HepG2 (cell line): ENCODE data around the gene RASGRF1. TPM values are rescaled to one million over a fixed set of nuclear protein-coding genes. Genes with fewer than 3 reads are reported as not detected.

ENCODE experiments used
- ATAC-seq: fragments of 200-7000 bp; cut with Tn5 transposase; 3 replicates; pipeline ENCODE4 v1.9.1; 2020; ENCODE audit warnings: mild to moderate bottlenecking, moderate library complexity
- BruUV-seq: library from RNA; stranded (reverse); fragments of 400-500 nt; replicated peaks from 2 replicates; lab custom pipeline; 2021; lab: Mats Ljungman, UMichigan
- CTCF ChIA-PET: fragments of 300-600 bp; formaldehyde crosslinking; extraction: SDS; loops from one replicate; lab custom pipeline; 2021; ENCODE audit warnings: low total read pairs, inconsistent platforms, low intra/inter-chr PET ratio; lab: Yijun Ruan, JAX
- POLR2A ChIA-PET: fragments of 350-600 bp; sonication (Branson Sonifier 250); formaldehyde crosslinking; loops from one replicate; lab custom pipeline; 2020; ENCODE audit warnings: antibody characterized with exemption, inconsistent platforms; lab: Yijun Ruan, JAX
- DNase-seq: peaks from one replicate; pipeline ENCODE4 v3.0.0-alpha.2; 2015; ENCODE audit warnings: low spot score
- FAIRE-seq: peaks from 3 replicates; lab custom pipeline; 2011; peaks lifted over from hg19 to GRCh38; lab: Jason Lieb, UNC
- H2AFZ ChIP-seq: one replicate; pipeline ENCODE4 v1.6.1; 2011; ENCODE audit warnings: low read length, inconsistent platforms
- H3K27ac ChIP-seq: fragments of 300-600 bp; 3 replicates; pipeline ENCODE4 v1.8.0; 2011; ENCODE audit warnings: mixed run types, mild to moderate bottlenecking, mixed read lengths, low read length, inconsistent platforms; ENCODE audit not compliant: insufficient read depth; ENCODE audit errors: extremely low read length
- H3K27me3 ChIP-seq, 2 experiments: fragments of 200-600 bp in 1 of 2; 2 replicates in 1 of 2; 3 replicates in 1 of 2; pipeline versions ENCODE4 v1.6.0 to v1.8.0; 2011; ENCODE audit warnings: low read length in 2 of 2, mild to moderate bottlenecking in 2 of 2, moderate library complexity in 2 of 2, inconsistent platforms in 1 of 2; ENCODE audit not compliant: insufficient read depth in 2 of 2, control insufficient read depth in 1 of 2
- H3K36me3 ChIP-seq, 2 experiments: fragments of 200-600 bp in 1 of 2; replicated peaks in 1 of 2; 2 replicates in 1 of 2; 3 replicates in 1 of 2; pipeline versions ENCODE4 v1.5.1 to v1.8.0; 2011; ENCODE audit warnings: low read length in 2 of 2, inconsistent platforms in 1 of 2; ENCODE audit not compliant: insufficient read depth in 2 of 2, control insufficient read depth in 1 of 2
- H3K4me1 ChIP-seq: 2 replicates; pipeline ENCODE4 v1.5.1; 2012; ENCODE audit warnings: low read length, inconsistent platforms; ENCODE audit not compliant: insufficient read depth
- H3K4me2 ChIP-seq: 2 replicates; pipeline ENCODE4 v1.6.0; 2011; ENCODE audit warnings: low read depth, low read length, inconsistent platforms
- H3K4me3 ChIP-seq, 3 experiments: fragments of 200-600 bp in 1 of 3; sonication (generic), shearing (Covaris generic) in 1 of 3; replicated peaks in 1 of 3; 2 replicates each; pipeline ENCODE4 v1.5.1; 2011 to 2016; ENCODE audit warnings: low read length in 3 of 3, inconsistent platforms in 2 of 3, low read depth in 2 of 3, mild to moderate bottlenecking in 2 of 3, control low read depth in 1 of 3, mixed read lengths in 1 of 3; ENCODE audit not compliant: insufficient read depth in 1 of 3
- H3K79me2 ChIP-seq: one replicate; pipeline ENCODE4 v1.6.1; 2011; ENCODE audit warnings: low read length, inconsistent platforms; ENCODE audit not compliant: insufficient read depth
- H3K9ac ChIP-seq: 2 replicates; pipeline ENCODE4 v1.6.0; 2011; ENCODE audit warnings: mild to moderate bottlenecking, low read depth, low read length, inconsistent platforms; ENCODE audit not compliant: insufficient read depth
- H3K9me3 ChIP-seq: 2 replicates; pipeline ENCODE4 v1.5.1; 2012; ENCODE audit warnings: mild to moderate bottlenecking, low read length
- H4K20me1 ChIP-seq: 2 replicates; pipeline ENCODE4 v1.6.0; 2011; ENCODE audit warnings: inconsistent platforms, mild to moderate bottlenecking, low read length, moderate library complexity; ENCODE audit not compliant: insufficient read depth
- FUBP1 ChIP-seq: sonication (generic); formaldehyde crosslinking; IDR thresholded peaks from 2 replicates; pipeline ENCODE4 v1.5.1; 2020; ENCODE audit warnings: missing genetic modification reagents, mild to moderate bottlenecking, borderline replicate concordance
- GFI1 ChIP-seq: sonication (generic); formaldehyde crosslinking; IDR thresholded peaks from 2 replicates; pipeline ENCODE4 v1.5.0; 2020; ENCODE audit warnings: missing genetic modification reagents, mild to moderate bottlenecking, borderline replicate concordance
- GTF2F1 ChIP-seq: fragments of 150-350 bp; IDR thresholded peaks from 2 replicates; pipeline ENCODE4 v1.6.1; 2014; ENCODE audit warnings: low read length
- SMC3 ChIP-seq: IDR thresholded peaks from 2 replicates; pipeline ENCODE4 v1.6.1; 2011; ENCODE audit warnings: low read length, improper control_type of control experiment
- ZNF510 ChIP-seq: sonication (generic); formaldehyde crosslinking; IDR thresholded peaks from 2 replicates; pipeline ENCODE4 v1.4.0; 2020; ENCODE audit warnings: low read depth, mild to moderate bottlenecking, missing genetic modification reagents
- WGBS: methylation state at CpG from one replicate; pipeline ENCODE4 v1.1.6; 2017; ENCODE audit warnings: low lambda C conversion rate; 5-methylcytosine and 5-hydroxymethylcytosine counted together
- in situ Hi-C: cut with HindIII; loops from 2 replicates; pipeline ENCODE4 v1.10.0; 2017; ENCODE audit warnings: low pct_unique_long_range_greater_than_20kb; ENCODE audit not compliant: extremely low pct_ligation_motif_present
- intact Hi-C: fragments of 100-400 bp; cut with micrococcal nuclease; formaldehyde crosslinking; loops from one replicate; pipeline ENCODE4 v1.10.0; 2022; ENCODE audit not compliant: unreplicated experiment
- polyA plus RNA-seq, 8 experiments: library from polyadenylated mRNA; depleted of rRNA in 3 of 8; stranded (reverse) in 7 of 8; unstranded in 1 of 8; fragments of >200 nt; fragmentation: Illumina TruSeq in 4 of 8; extraction: Trizol in 4 of 8; gene quantifications; 2 replicates each; pipeline versions ENCODE4 v1.2.1 to v1.2.3, GENCODE V29; 2011 to 2016; ENCODE audit warnings: low read depth in 4 of 8, missing spikeins in 1 of 8, mixed read lengths in 1 of 8; ENCODE audit not compliant: insufficient read depth in 1 of 8
- total RNA-seq, 5 experiments: library from RNA; depleted of rRNA; stranded (reverse); fragments of >200 nt; fragmentation: Illumina TruSeq; extraction: Trizol; gene quantifications; 2 replicates each; pipeline ENCODE4 v1.2.3, GENCODE V29; 2016; ENCODE audit warnings: low read depth in 1 of 5

The RASGRF1 gene
- total and polyA plus RNA-seq, 2 of the 13 experiments (the other 11 are each of a cell fraction or from before 2014, with no cell fraction given): 0.55 to 3.0 TPM

GRCh38 chr15:79041601-79042168 is 48.9 kb downstream of the RASGRF1 start:
- in situ Hi-C loops: no loop called here
- BruUV-seq: no TSS peak
- no peak for DNase-seq

GRCh38 chr15:79037848-79038247 is 52.7 kb downstream of the RASGRF1 start:
- ATAC-seq: no peak
- Histone ChIP-seq H4K20me1 (no peaks in the 10 kb centered on the region), H3K79me2 (no peaks in the 10 kb centered on the region), H3K4me2 (no peak overlapping the region), H3K9me3 (no peaks in the 10 kb centered on the region), H2AFZ (no peak overlapping the region), H3K4me3 (no peak overlapping the region), H3K9ac (no peak overlapping the region), H3K27me3 (peaks cover 0 to 22% of the 10 kb centered on the region in 2 experiments), H3K36me3 (no peaks in the 10 kb centered on the region), H3K27ac (no peak overlapping the region), H3K4me1 (no peaks in the 10 kb centered on the region)
- CTCF ChIA-PET: no interaction called here
- BruUV-seq: no TSS peak
- no peak for FAIRE-seq
- no peak for DNase-seq
- TF ChIP-seq SMC3 (no peak), GTF2F1 (no peak), ZNF510 (CRISPR knock-in tag) (no peak), GFI1 (CRISPR knock-in tag) (no peak)
- POLR2A ChIA-PET: no interaction called here
- 60% methylated on average over 1 of the region's 1 CpG for WGBS
- in situ Hi-C loops (no loop called here), intact Hi-C loops (no loop called here)

More at GRCh38 chr15:79041601-79042168, 48.9 kb downstream of the RASGRF1 start:
- 14% methylated on average over 3 of the region's 4 CpGs for WGBS
- H3K9ac ChIP-seq: no peak overlapping the region
- ATAC-seq (no peak), FAIRE-seq (no peak)
- no peak overlapping the region for H2AFZ ChIP-seq
- no peak for TF ChIP-seq FUBP1
- H4K20me1 ChIP-seq: no peaks in the 10 kb centered on the region
- POLR2A ChIA-PET: no interaction called here
- no peaks in the 10 kb centered on the region for H3K4me1 ChIP-seq
- CTCF ChIA-PET: no interaction called here
- no peaks in the 10 kb centered on the region for H3K9me3 ChIP-seq
- no peak overlapping the region for H3K4me2 ChIP-seq
- no peak overlapping the region for H3K4me3 ChIP-seq
- H3K27ac ChIP-seq: no peak overlapping the region
- peaks cover 0 to 3% of the 10 kb centered on the region in 2 experiments; a peak in 3 of 5 replicates for H3K27me3 ChIP-seq
- H3K79me2 ChIP-seq: no peaks in the 10 kb centered on the region
- H3K36me3 ChIP-seq: no peaks in the 10 kb centered on the region
- intact Hi-C loops: no loop called here
